Right cardiac atrium (tissue), 5 donors: ENCODE data around the gene CAMKMT. TPM values are rescaled to one million over a fixed set of nuclear protein-coding genes. Genes with fewer than 3 reads are reported as not detected.

Experiments used
- ATAC-seq, 2 donors: fragments of 200-7000 bp; cut with Tn5 transposase; one replicate each; pipeline versions ENCODE4 v1.8.0 to v1.9.1; 2020; ENCODE audit warnings: moderate library complexity in 2 of 2, mild to moderate bottlenecking in 1 of 2
- DNase-seq, 3 donors: peaks; one replicate each; pipeline ENCODE4 v3.0.0-alpha.2; 2020
- H3K27ac ChIP-seq: one replicate; pipeline ENCODE4 v1.5.1; 2013; ENCODE audit warnings: mild to moderate bottlenecking, low read length, control low read depth, moderate library complexity
- H3K27me3 ChIP-seq: one replicate; pipeline ENCODE4 v1.6.1; 2013; ENCODE audit not compliant: control insufficient read depth, insufficient read depth
- H3K4me1 ChIP-seq: one replicate; pipeline ENCODE4 v1.6.1; 2013; ENCODE audit warnings: low read length; ENCODE audit not compliant: control insufficient read depth, insufficient read depth
- H3K4me3 ChIP-seq: one replicate; pipeline ENCODE4 v1.5.1; 2013; ENCODE audit warnings: low read length, control low read depth
- H3K9me3 ChIP-seq: one replicate; pipeline ENCODE4 v1.6.1; 2013; ENCODE audit warnings: low read length; ENCODE audit not compliant: control insufficient read depth
- WGBS: extraction: QIAGEN DNeasy Blood & Tissue Kit; methylation state at CpG from one replicate; pipeline ENCODE4 v1.1.7; 2013; 5-methylcytosine and 5-hydroxymethylcytosine counted together
- intact Hi-C, 4 donors: fragments of 100-400 bp; cut with DNase I; formaldehyde crosslinking; loops; one replicate each; pipeline versions ENCODE4 v1.11.0 to v1.14.0; 2022 to 2023
- polyA plus RNA-seq: library from polyadenylated mRNA; stranded (reverse); fragments of 200-250 nt; gene quantifications from one replicate; pipeline ENCODE4 v1.2.3, GENCODE V29; 2013
- total RNA-seq, 4 donors: library from RNA; stranded (reverse); fragmentation: NEBNext Ultra II Directional; extraction: Animal tissue kit (Norgen Biotek cat#: 25700); gene quantifications; one replicate each; pipeline ENCODE4 v1.2.1, GENCODE V29; 2021
- donor health status: healthy with polysubstance abuse.
- donor health status: DM: no; HTN: yes; CAD: no.
- donor health status: DM: no; HTN: no; CAD: no.
- donor health status: DM: no; HTN: yes; CAD: no; lungs with severe emphysema.
- donor health status: DM: yes; HTN: yes; CAD: no.

CAMKMT gene
- total and polyA plus RNA-seq, 5 donors, result 4.6 to 6.3 (median 5.5) TPM

- no peak overlapping the region for H3K4me3 ChIP-seq
- WGBS, result 83% methylated on average over 1 of the region's 1 CpG
- no peaks in the 10 kb centered on the region for H3K9me3 ChIP-seq
- H3K27me3 ChIP-seq, result no peaks in the 10 kb centered on the region
- ATAC-seq (no peak), DNase-seq (no peak)
- H3K4me1 ChIP-seq, result no peaks in the 10 kb centered on the region
- H3K27ac ChIP-seq, result no peak overlapping the region
- intact Hi-C loops, result no loop called here
Observed at GRCh38 chr2:44535376-44535775, 173.6 kb downstream of the CAMKMT start.

GRCh38 chr2:44537264-44537663 lies 175.5 kb downstream of the CAMKMT start:
- intact Hi-C loops, result no loop called here
- DNase-seq (no peak), ATAC-seq (no peak)
- Histone ChIP-seq H3K9me3 (no peaks in the 10 kb centered on the region), H3K4me1 (no peaks in the 10 kb centered on the region), H3K27ac (no peak overlapping the region), H3K27me3 (no peaks in the 10 kb centered on the region), H3K4me3 (no peak overlapping the region)
- 92% methylated on average over 2 of the region's 2 CpGs for WGBS

GRCh38 chr2:44542520-44542919 lies 180.8 kb downstream of the CAMKMT start:
- no peaks in the 10 kb centered on the region for H3K4me1 ChIP-seq
- 99% methylated on average over 2 of the region's 2 CpGs for WGBS
- DNase-seq (no peak), ATAC-seq (no peak)
- intact Hi-C loops, result no loop called here
- H3K27ac ChIP-seq, result no peak overlapping the region
- H3K4me3 ChIP-seq, result no peak overlapping the region
- no peaks in the 10 kb centered on the region for H3K27me3 ChIP-seq
- H3K9me3 ChIP-seq, result no peaks in the 10 kb centered on the region

- H3K27ac ChIP-seq, result no peak overlapping the region
- H3K9me3 ChIP-seq, result no peaks in the 10 kb centered on the region
- no peaks in the 10 kb centered on the region for H3K27me3 ChIP-seq
- intact Hi-C loops, result no loop called here
- H3K4me1 ChIP-seq, result no peaks in the 10 kb centered on the region
- WGBS, result 82% methylated on average over 2 of the region's 2 CpGs
- H3K4me3 ChIP-seq, result no peak overlapping the region
- no peak for ATAC-seq
- DNase-seq, result no peak
Observed at GRCh38 chr2:44543773-44544725, 182.3 kb downstream of the CAMKMT start.

GRCh38 chr2:44545005-44545404 lies 183.3 kb downstream of the CAMKMT start:
- Histone ChIP-seq H3K9me3 (no peaks in the 10 kb centered on the region), H3K4me1 (no peaks in the 10 kb centered on the region), H3K4me3 (no peak overlapping the region), H3K27me3 (no peaks in the 10 kb centered on the region), H3K27ac (no peak overlapping the region)
- 89% methylated on average over 2 of the region's 2 CpGs for WGBS
- ATAC-seq (no peak), DNase-seq (no peak)
- intact Hi-C loops, result no loop called here

- Histone ChIP-seq H3K4me1 (no peaks in the 10 kb centered on the region), H3K27ac (no peak overlapping the region), H3K9me3 (no peaks in the 10 kb centered on the region), H3K4me3 (no peak overlapping the region), H3K27me3 (no peaks in the 10 kb centered on the region)
- 74% methylated on average over 2 of the region's 2 CpGs for WGBS
- intact Hi-C loops, result no loop called here
- ATAC-seq, result no peak
- no peak for DNase-seq
Observed at GRCh38 chr2:44546459-44547127, 184.8 kb downstream of the CAMKMT start.

GRCh38 chr2:44547718-44548117 lies 186.0 kb downstream of the CAMKMT start:
- H3K9me3 ChIP-seq, result no peaks in the 10 kb centered on the region
- H3K27ac ChIP-seq, result no peak overlapping the region
- peak in 1 of 3 donors; percentile 33 for DNase-seq
- no peak for ATAC-seq
- no peaks in the 10 kb centered on the region for H3K27me3 ChIP-seq
- no peak overlapping the region for H3K4me3 ChIP-seq
- intact Hi-C loops, result no loop called here
- H3K4me1 ChIP-seq, result no peaks in the 10 kb centered on the region
- WGBS, result 53% methylated on average over 2 of the region's 2 CpGs

- Histone ChIP-seq H3K9me3 (no peaks in the 10 kb centered on the region), H3K4me1 (peaks cover 2% of the 10 kb centered on the region), H3K27me3 (no peaks in the 10 kb centered on the region), H3K27ac (no peak overlapping the region), H3K4me3 (no peak overlapping the region)
- ATAC-seq (no peak), DNase-seq (no peak)
- intact Hi-C loops, result no loop called here
- 87% methylated on average over 8 of the region's 8 CpGs for WGBS
Observed at GRCh38 chr2:44548221-44549098, 186.7 kb downstream of the CAMKMT start.

- WGBS, result 72% methylated on average over 1 of the region's 1 CpG
- DNase-seq, result no peak
- no peak for ATAC-seq
- peaks cover 3% of the 10 kb centered on the region for H3K4me1 ChIP-seq
- H3K27ac ChIP-seq, result no peak overlapping the region
- intact Hi-C loops, result no loop called here
- H3K9me3 ChIP-seq, result no peaks in the 10 kb centered on the region
- no peak overlapping the region for H3K4me3 ChIP-seq
- H3K27me3 ChIP-seq, result no peaks in the 10 kb centered on the region
Observed at GRCh38 chr2:44549099-44549471, 187.3 kb downstream of the CAMKMT start.

- Histone ChIP-seq H3K9me3 (no peaks in the 10 kb centered on the region), H3K4me3 (no peak overlapping the region), H3K27ac (no peak overlapping the region), H3K27me3 (no peaks in the 10 kb centered on the region), H3K4me1 (peaks cover 3% of the 10 kb centered on the region)
- no peak for ATAC-seq
- 96% methylated on average over 4 of the region's 4 CpGs for WGBS
- no peak for DNase-seq
- intact Hi-C loops, result no loop called here
Observed at GRCh38 chr2:44549856-44550255, 188.1 kb downstream of the CAMKMT start.

GRCh38 chr2:44550561-44550960 lies 188.8 kb downstream of the CAMKMT start:
- no peaks in the 10 kb centered on the region for H3K9me3 ChIP-seq
- 99% methylated on average over 2 of the region's 2 CpGs for WGBS
- H3K4me3 ChIP-seq, result no peak overlapping the region
- H3K27me3 ChIP-seq, result no peaks in the 10 kb centered on the region
- DNase-seq, result no peak
- intact Hi-C loops, result no loop called here
- ATAC-seq, result no peak
- peaks cover 3% of the 10 kb centered on the region for H3K4me1 ChIP-seq
- no peak overlapping the region for H3K27ac ChIP-seq
